ENCODE data around the gene WIF1.

WIF1 gene

GRCh38 chr12:65147312-65147905 lies 26.3 kb upstream of the WIF1 start:
- no peak for TF ChIP-seq CTCF (IDR thresholded peaks at IDR 0.05; ENCODE audit: insufficient read depth, low read depth, low read length, missing control alignments)

GRCh38 chr12:65140738-65141137 lies 19.6 kb upstream of the WIF1 start:
- no peak for DNase-seq (ENCODE audit: low read depth)
- no peak overlapping the region for H3K4me3 ChIP-seq (ENCODE audit: low read length)
- no peak for TF ChIP-seq CTCF (IDR thresholded peaks at IDR 0.05; ENCODE audit: insufficient read depth, low read depth, low read length, missing control alignments)

More at GRCh38 chr12:65147312-65147905, 26.3 kb upstream of the WIF1 start:
- DNase-seq (ENCODE audit: low read depth), result no peak
- H3K4me3 ChIP-seq (ENCODE audit: low read length), result no peak overlapping the region

- no peak overlapping the region for H3K4me3 ChIP-seq (ENCODE audit: low read length)
- TF ChIP-seq CTCF (IDR thresholded peaks at IDR 0.05; ENCODE audit: insufficient read depth, low read depth, low read length, missing control alignments), result no peak
- DNase-seq (ENCODE audit: low read depth), result no peak
Measured at GRCh38 chr12:65139389-65139788, 18.3 kb upstream of the WIF1 start.

- DNase-seq (ENCODE audit: low read depth), result no peak
- no peak overlapping the region for H3K4me3 ChIP-seq (ENCODE audit: low read length)
- no peak for TF ChIP-seq CTCF (IDR thresholded peaks at IDR 0.05; ENCODE audit: insufficient read depth, low read depth, low read length, missing control alignments)
Measured at GRCh38 chr12:65133879-65134278, 12.8 kb upstream of the WIF1 start.

GRCh38 chr12:65126482-65126881 lies 5.4 kb upstream of the WIF1 start:
- H3K4me3 ChIP-seq (ENCODE audit: low read length), result no peak overlapping the region
- DNase-seq (ENCODE audit: low read depth), result no peak
- no peak for TF ChIP-seq CTCF (IDR thresholded peaks at IDR 0.05; ENCODE audit: insufficient read depth, low read depth, low read length, missing control alignments)

- no peak overlapping the region for H3K4me3 ChIP-seq (ENCODE audit: low read length)
- no peak for DNase-seq (ENCODE audit: low read depth)
- no peak for TF ChIP-seq CTCF (IDR thresholded peaks at IDR 0.05; ENCODE audit: insufficient read depth, low read depth, low read length, missing control alignments)
Measured at GRCh38 chr12:65125975-65126374, 4.9 kb upstream of the WIF1 start.

- H3K4me3 ChIP-seq (ENCODE audit: low read length), result no peak overlapping the region
- no peak for TF ChIP-seq CTCF (IDR thresholded peaks at IDR 0.05; ENCODE audit: insufficient read depth, low read depth, low read length, missing control alignments)
- DNase-seq (ENCODE audit: low read depth), result no peak
Measured at GRCh38 chr12:65125247-65125646, 4.1 kb upstream of the WIF1 start.
